WI38 (cell line): Measurements from ENCODE around the gene MEGF11.

Experiments
- H3K4me3 ChIP-seq: 2 replicates; pipeline ENCODE4 v1.5.1; 2011; ENCODE audit warnings: low read depth, mild to moderate bottlenecking, control low read depth, low read length
- TF ChIP-seq, protein P1 (sequence below): IDR thresholded peaks from 2 replicates; pipeline ENCODE4 v1.5.1; 2012; ENCODE audit warnings: low read depth, mild to moderate bottlenecking, control low read depth, low read length

MEGF11 gene

DNA sequence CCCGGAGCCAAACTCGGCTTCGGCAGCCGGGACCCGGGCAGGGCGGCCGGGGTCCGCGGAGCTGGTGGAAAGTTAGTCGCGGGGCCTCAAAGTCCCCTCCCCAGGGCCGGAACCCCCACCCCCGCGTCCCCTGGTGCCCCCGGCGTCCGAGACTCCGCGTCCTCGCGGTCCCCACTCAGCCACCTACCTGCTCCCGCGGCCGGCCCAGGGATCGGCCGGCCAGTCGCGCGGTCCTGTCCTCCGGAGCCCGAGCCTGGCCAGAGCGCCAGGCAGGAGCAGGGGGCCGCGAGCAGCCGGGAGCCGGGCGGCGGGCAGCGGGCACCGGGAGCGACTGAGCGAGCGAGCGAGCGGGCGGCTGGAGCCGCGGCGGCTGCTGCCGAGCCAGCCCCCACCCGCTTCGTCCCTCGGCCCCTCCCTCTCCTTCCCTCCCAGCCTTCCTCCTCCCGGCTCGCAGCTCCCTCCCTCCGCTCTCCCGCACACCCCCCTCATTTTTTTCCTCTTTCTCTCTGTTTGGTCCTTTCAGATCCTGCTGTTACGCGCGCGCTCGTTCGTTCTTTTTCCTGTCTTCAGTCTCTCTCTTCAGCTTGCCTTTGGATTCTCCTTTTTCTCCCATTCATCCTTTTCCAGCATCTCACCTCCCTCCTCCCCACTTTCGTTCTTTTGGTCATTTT lies at the start of gene MEGF11:
Gene MEGF11 (minus strand): TSS at position 333 of the 671 bp plus-strand sequence. CDS start 125,347 bp downstream, outside the sequence.
- TF ChIP-seq, protein P1, sequence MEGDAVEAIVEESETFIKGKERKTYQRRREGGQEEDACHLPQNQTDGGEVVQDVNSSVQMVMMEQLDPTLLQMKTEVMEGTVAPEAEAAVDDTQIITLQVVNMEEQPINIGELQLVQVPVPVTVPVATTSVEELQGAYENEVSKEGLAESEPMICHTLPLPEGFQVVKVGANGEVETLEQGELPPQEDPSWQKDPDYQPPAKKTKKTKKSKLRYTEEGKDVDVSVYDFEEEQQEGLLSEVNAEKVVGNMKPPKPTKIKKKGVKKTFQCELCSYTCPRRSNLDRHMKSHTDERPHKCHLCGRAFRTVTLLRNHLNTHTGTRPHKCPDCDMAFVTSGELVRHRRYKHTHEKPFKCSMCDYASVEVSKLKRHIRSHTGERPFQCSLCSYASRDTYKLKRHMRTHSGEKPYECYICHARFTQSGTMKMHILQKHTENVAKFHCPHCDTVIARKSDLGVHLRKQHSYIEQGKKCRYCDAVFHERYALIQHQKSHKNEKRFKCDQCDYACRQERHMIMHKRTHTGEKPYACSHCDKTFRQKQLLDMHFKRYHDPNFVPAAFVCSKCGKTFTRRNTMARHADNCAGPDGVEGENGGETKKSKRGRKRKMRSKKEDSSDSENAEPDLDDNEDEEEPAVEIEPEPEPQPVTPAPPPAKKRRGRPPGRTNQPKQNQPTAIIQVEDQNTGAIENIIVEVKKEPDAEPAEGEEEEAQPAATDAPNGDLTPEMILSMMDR, result no peak
- peak within 1 kb of the TSS; percentile 41 for H3K4me3 ChIP-seq

DNA sequence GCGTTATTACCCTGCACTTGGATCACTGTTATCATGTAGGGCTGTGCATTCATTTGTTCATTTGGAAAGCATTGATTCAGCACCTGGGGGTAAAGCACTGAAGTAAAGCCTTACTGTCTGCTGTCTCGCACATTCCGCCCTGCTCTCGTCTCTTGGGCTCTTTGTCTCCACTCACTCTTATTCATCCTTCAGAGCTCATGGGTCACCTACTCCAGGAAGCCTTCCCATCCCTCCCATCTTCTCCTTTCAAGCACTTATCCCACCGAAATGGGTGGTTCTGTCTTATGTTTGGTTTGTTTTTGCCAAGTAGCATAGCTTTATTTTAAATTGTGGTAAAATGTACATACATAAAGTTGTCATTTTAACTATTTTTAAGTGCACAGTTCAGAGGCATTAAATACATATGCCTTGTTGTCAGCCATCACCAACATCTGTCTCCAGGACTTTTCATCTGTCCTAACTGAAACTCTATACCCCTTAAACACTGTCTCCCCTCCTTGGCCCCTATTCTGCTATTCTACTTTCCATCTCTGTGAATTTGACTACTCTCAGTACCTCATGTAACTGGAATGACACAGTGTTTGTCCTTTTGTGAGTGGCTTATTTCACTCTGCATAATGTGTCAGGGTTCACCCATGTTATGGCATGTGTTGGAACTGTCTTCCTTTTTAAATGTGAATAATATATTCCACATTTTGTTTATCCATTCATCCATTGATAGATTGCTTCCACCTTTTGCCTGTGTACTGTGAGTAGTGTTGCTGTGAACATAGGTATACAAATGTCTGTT lies 49.1 kb upstream of the MEGF11 start:
- H3K4me3 ChIP-seq, result no peak overlapping the region
- TF ChIP-seq, protein P1, result no peak

DNA sequence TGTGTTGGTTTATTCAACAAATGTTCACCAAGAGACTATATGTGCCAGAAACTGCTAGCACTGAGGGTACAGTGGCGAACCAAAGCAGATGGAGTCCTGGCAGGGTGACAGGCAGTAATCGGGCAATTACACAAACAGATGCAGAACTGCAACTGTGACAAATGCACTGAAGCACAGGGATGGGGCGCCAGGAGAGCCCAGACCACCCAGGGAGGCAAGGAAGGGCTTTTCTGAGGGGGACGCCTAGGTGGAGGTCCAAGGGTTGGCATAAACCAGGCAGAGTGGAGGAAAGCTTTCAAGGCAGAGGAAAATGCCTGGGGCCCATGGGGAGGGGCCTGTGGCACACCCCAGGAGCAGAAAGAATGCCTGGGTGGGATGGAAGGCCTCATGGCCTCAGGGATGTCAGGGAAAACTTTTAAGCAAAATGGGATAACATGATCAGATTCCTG lies 45.3 kb upstream of the MEGF11 start:
- H3K4me3 ChIP-seq, result no peak overlapping the region
- TF ChIP-seq, protein P1, result no peak

DNA sequence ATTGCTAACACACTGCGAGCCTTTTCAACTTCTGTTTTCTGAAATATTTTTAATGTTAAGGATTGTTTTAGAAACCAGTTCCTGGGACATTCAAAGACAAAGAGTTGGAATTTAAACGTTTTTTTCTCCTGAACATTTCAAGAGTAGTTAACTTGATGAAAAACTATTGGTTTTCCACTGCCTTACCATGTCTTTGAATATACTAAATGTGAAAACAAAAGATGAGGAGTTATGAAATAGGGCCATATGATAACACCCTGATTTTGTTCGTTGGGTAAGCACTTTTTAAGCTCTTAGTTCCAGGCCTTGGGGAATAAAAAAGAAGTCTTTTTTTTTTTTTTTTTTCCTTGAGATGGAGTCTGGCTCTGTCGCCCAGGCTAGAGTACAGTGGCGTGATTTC lies 42.6 kb upstream of the MEGF11 start:
- no peak overlapping the region for H3K4me3 ChIP-seq
- TF ChIP-seq, protein P1, result no peak

DNA sequence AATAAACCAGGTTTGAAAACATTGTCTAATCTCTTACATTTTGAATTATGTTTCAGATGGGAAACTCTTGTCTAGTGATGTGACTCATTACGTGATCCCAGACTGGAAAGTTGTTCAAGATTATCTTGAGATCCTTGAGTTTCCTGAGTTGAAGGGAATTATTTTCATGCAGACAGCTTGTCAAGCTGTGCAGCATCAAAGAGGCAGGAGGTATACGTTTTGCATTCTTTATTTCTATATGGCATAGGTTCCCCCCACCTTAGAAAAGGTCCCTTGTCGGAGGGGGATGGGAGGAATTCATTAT lies 41.3 kb upstream of the MEGF11 start:
- TF ChIP-seq, protein P1, result no peak
- peak overlapping the region; percentile 64 for H3K4me3 ChIP-seq

DNA sequence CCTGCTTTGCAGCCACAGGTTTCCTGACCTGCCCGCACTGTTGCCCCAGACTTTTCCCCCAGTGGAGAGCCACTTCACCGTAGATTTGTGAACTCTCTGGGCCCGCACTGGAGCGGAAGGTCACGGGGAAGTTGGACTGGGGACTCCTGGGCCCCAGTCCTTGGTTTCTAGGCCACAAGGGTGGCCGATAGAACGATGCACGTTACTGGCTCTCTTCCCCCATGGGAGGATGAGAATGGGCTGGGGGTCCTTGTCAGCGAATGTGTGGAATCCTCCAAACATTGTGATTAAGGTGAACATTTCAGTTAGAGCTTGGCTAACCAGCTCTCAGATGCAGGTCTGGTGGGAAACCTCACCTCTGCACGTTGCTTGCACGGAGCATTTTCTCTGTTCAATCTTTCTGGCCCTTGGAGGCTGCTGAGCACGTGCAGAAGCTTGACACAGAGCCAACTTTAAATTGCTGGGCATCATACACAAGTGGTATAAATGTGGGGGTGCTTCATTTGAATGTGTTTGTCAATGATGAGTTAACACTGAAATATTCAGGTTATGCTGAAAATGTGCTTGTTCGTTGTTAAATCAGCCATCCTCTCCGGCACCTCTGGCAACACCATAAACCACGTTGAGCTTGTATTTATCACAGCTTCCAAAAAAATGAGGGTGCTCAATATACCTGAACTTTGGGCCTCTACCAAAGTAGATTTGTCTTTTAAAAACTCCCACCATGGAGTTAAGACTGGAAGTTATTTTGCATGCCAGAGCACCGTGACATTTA lies 40.8 kb upstream of the MEGF11 start:
- TF ChIP-seq, protein P1, result no peak
- peak overlapping the region; percentile 64 for H3K4me3 ChIP-seq
